Measurements from ENCODE around the gene C21orf58. TPM values are rescaled to one million over a fixed set of nuclear protein-coding genes. Genes with fewer than 3 reads are reported as not detected.

Gene C21orf58
- 3.4 to 7.1 TPM (median 5.2 TPM) in 5 replicates for total RNA-seq (2022; extraction: Qiagen RNA extraction)

DNA sequence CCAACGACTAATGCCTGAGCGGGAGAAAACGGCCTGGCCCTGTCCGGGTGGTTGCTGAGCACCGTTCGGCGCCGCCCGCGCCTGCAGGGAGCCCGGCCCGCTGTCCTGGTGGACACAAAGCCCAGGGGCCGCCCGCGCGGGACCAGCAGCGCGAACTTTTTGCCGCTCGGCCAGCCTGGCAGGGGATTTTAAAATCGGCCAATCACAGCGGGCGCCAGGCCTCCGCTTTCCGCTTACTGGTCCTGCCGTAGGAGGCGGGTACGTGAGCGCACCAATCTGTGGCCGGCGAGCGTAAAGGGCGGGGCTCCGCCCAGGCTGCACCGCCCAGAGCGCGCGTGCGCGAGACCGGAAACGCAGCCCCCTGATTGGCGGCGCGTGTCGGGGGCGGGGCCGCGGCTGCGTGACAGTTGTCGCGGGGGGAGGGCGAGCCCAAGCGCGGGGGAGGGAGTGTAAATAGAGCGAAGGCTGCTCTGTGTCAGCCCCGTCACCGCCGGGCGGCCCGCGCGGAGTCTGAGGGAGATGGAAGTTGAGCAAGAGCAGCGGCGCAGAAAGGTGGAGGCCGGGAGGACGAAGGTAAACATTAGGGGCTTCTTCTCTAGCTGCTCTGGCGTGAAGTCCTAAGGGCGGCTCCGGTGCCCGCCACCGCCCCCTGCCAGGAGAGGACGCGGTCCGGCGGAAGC lies at the start of gene C21orf58, which contains the start of gene PCNT:
Gene C21orf58, minus strand, starts transcription at position 161 of the 680 bp plus-strand sequence. CDS start 1,132 bp downstream, outside the sequence.
Gene PCNT, plus strand, starts transcription at position 447 of the 680 bp plus-strand sequence. Its CDS starts 73 bp downstream, at position 520.

DNA sequence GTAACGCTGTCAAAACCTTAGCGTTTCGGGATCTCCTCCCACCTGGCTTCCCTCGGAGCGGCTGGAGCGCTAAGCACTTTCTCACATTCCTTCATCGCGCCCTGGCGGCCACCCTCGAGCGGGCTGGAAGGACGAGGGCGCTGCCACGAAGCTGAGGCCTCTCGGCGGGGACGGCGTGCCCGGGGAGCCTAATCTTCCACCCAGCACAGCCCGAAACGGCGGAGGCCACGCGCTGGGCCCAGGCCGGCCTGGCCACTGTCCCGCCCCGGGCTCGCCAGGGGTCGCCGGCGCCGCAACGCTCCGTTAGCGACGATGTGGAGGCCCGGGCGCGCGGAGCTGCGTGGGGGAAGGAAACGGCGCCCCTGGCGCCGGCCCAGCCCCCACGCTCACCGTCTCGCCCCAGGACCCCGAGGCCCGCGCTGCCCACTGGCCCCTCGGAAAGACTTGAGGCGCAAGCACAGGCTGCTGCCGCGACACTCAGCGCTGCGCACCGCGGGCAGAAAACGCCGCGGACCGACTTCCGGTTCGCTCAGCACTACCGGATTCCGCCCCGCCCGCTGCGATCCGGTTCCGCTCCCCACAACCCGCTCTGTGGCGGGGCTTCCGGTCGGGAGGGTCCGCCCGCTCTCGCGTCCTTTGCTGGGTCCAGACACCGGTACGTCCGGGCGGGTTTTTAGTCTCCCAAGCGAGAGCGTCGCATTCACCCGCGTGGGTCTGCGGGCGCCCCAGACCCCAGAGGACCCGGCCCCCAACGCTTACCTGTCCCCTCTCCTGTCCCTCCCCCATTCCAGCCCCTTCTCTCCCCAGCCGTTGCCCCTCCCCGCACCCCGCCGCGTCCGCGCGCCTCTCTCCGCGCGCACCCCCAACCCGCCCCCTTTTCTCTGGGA lies 37.7 kb downstream of the C21orf58 start, which contains the start of gene YBEY:
Gene YBEY, plus strand, starts transcription at position 582 of the 887 bp plus-strand sequence. CDS start 572 bp downstream, outside the sequence.

DNA sequence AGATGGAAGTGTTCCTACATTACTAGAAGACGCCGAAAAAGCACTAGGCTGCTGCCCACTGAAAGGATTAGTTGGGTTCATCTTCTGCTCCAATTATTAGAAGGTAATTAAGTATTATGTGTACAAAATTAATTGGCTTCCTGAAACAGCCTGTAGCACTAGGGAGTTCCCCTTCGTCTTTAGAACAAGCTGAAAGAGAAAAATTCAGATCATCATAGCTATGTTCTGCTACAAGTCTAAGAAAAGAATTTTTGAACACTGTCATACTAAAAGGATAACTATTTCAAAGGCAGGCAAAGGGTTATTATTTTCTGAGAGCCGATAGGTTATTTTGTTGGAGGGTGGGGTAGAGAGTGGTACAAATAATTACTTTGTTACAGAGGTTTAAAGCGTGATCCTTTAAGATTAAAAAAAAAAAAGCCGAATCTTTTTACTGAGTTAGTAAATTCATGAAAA lies 38.4 kb downstream of the C21orf58 start, which contains the start of gene MCM3AP:
Gene MCM3AP, minus strand, starts transcription at position 406 of the 456 bp plus-strand sequence. Its CDS starts 325 bp downstream, at position 81.

Other genes with a start within 250 kb of the C21orf58 start
- 13.8 to 17.6 TPM (median 14.9 TPM) in 5 replicates for gene COL6A2, start 225.8 kb downstream of the C21orf58 start, total RNA-seq (2022; extraction: Qiagen RNA extraction)
- gene FTCD, start 168.3 kb downstream of the C21orf58 start, total RNA-seq (2022; extraction: Qiagen RNA extraction): 0.12 TPM in 1 of 5 replicates, not detected in the others
- gene SPATC1L, start 139.4 kb downstream of the C21orf58 start, total RNA-seq (2022; extraction: Qiagen RNA extraction): 0.06 to 0.10 TPM (median 0.07 TPM) in 3 of 5 replicates, not detected in the others
- 10.2 to 14.2 TPM (median 13.0 TPM) in 5 replicates for gene LSS, start 95.1 kb downstream of the C21orf58 start, total RNA-seq (2022; extraction: Qiagen RNA extraction)
- 30.5 to 45.3 TPM (median 44.1 TPM) in 5 replicates for gene MCM3AP, start 38.3 kb downstream of the C21orf58 start, total RNA-seq (2022; extraction: Qiagen RNA extraction)
- gene YBEY, start 37.5 kb downstream of the C21orf58 start, total RNA-seq (2022; extraction: Qiagen RNA extraction): 26.6 to 31.8 TPM (median 27.8 TPM) in 5 replicates
- gene PCNT, start 286 bp upstream of the C21orf58 start, total RNA-seq (2022; extraction: Qiagen RNA extraction): 14.0 to 17.1 TPM (median 14.6 TPM) in 5 replicates
- gene DIP2A, start 135.0 kb upstream of the C21orf58 start, total RNA-seq (2022; extraction: Qiagen RNA extraction): 9.2 to 13.6 TPM (median 12.1 TPM) in 5 replicates